Naive B cell (primary cell): Measurements from ENCODE around the gene PPOX. TPM values are rescaled to one million over a fixed set of nuclear protein-coding genes. Genes with fewer than 3 reads are reported as not detected.

Experiments used
- ATAC-seq, 2 donors: fragments of 150-1000 bp; cut with Tn5 transposase; 2 replicates each; pipeline ENCODE4 v1.10.0; 2021; ENCODE audit warnings: low read depth in 2 of 2, mild to moderate bottlenecking in 2 of 2, moderate library complexity in 2 of 2
- DNase-seq: peaks from one replicate; pipeline ENCODE4 v3.0.0; 2022
- H3K27ac Mint-ChIP-seq, 6 donors: one replicate each; pipeline ENCODE4 v1.8.0; 2020 to 2022; ENCODE audit warnings: mild to moderate bottlenecking in 6 of 6, mixed read lengths in 6 of 6, moderate library complexity in 5 of 6, inconsistent platforms in 2 of 6
- H3K27me3 Mint-ChIP-seq, 3 donors: one replicate each; pipeline ENCODE4 v1.8.0; 2021 to 2022; ENCODE audit warnings: mixed read lengths in 3 of 3, mild to moderate bottlenecking in 1 of 3
- H3K36me3 Mint-ChIP-seq, 2 donors: one replicate each; pipeline ENCODE4 v1.8.0; 2020 to 2022; ENCODE audit warnings: mixed read lengths in 2 of 2, inconsistent platforms in 1 of 2, mild to moderate bottlenecking in 1 of 2
- H3K4me1 Mint-ChIP-seq, 3 donors: one replicate each; pipeline ENCODE4 v1.8.0; 2020 to 2022; ENCODE audit warnings: mixed read lengths in 3 of 3, inconsistent platforms in 1 of 3, mild to moderate bottlenecking in 1 of 3, moderate library complexity in 1 of 3
- H3K4me3 Mint-ChIP-seq, 8 donors: one replicate each; pipeline ENCODE4 v1.8.0; 2020 to 2022; ENCODE audit warnings: mild to moderate bottlenecking in 8 of 8, mixed read lengths in 8 of 8, moderate library complexity in 8 of 8, inconsistent platforms in 2 of 8
- H3K9me3 Mint-ChIP-seq, 7 donors: one replicate each; pipeline ENCODE4 v1.8.0; 2020 to 2022; ENCODE audit warnings: mixed read lengths in 7 of 7, mild to moderate bottlenecking in 5 of 7, inconsistent platforms in 2 of 7, moderate library complexity in 1 of 7
- polyA plus RNA-seq, 6 donors: library from polyadenylated mRNA; unstranded; fragments of 300-500 nt; fragmentation: Illumina TruSeq; gene quantifications; one replicate each; pipeline ENCODE4 v1.2.3, GENCODE V29; 2021; ENCODE audit warnings: low read depth in 6 of 6

Gene PPOX
- polyA plus RNA-seq, 6 donors from 2014 or later: 12.7 to 20.3 (median 14.0) TPM

DNA sequence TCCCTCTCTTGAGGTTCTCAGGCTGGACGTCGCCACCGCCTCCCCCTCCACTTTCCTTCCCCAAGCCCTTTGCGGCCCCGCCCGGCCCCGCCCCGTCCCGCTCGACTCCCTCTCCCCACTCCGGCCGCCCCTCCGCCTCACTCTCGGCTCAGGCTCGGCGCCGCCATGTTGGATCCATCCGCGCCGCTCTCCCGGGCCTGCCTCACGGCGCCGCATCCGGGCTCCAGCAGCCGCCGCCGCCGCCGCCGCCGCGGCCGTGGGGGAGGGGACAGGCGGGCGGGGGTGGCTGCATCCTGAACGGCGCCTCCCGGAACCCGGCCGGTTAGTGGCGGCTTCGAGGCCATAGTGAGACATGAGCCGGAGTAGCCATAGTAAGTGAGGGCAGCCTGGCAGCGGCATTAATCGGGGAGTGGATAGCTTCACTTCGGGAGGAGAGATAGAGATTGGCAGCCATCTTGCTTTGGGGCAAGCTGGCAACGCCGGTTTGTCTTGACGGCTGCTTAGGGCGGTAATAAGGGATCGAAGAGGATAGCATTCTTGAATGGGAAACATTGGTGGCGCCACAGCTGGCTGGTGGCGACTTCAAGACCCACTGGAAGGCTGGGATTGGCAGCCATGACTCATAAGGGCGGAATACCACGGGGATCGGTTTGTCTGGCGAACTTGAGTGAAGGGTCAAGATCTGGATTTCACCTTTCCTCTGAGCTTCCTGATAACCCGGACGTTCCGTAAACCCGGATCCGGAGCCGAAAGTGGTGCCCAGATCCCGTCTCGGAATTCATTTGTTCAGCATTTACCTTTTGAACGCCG is 33.6 kb upstream of the PPOX start, which contains the start of gene DEDD:
Gene DEDD, minus strand, starts transcription at position 258 of the 810 bp plus-strand sequence. CDS start 8,205 bp downstream, outside the sequence.
- ATAC-seq (peak; percentile 93 to 95), DNase-seq (peak; percentile 91)
- H3K4me3 Mint-ChIP-seq: no peak within 1 kb of the TSS
- H3K9me3 Mint-ChIP-seq: no peaks in the 10 kb centered on the region
- H3K4me1 Mint-ChIP-seq: peaks cover 29 to 57% (median 48%) of the 10 kb centered on the region in 3 donors
- H3K27me3 Mint-ChIP-seq: no peaks in the 10 kb centered on the region
- no peaks in the 10 kb centered on the region for H3K36me3 Mint-ChIP-seq
- H3K27ac Mint-ChIP-seq: peak within 1 kb of the TSS in 3 of 6 donors; percentile 79 to 97 (median 97)

DNA sequence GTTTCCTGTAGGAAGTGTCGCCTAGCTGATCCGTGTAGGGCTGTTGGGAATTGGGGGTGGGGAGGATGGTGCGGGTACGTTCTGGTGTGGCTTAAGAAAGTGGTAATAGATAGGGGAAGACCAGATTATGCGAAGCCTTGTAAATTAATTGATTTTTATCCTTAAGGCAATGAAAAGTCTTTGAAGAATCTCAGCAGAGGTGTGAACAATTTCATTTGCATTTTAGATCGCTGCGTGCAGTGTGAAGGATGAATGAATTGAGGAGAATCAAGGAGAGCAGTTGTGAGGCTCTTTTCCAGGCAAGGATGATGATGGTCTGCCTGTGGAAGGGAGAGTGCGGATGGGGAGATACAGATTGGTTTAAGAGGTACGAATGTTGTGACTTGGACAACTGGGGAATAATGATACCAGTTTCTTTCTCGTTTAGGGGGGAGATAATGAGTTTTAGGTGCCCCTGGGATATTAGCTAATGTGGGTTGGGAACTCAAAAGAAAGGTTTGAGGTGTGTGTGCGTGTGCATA is 32.9 kb upstream of the PPOX start:
- no peaks in the 10 kb centered on the region for H3K27me3 Mint-ChIP-seq
- no peaks in the 10 kb centered on the region for H3K9me3 Mint-ChIP-seq
- no peak for DNase-seq
- no peaks in the 10 kb centered on the region for H3K36me3 Mint-ChIP-seq
- no peak overlapping the region for H3K27ac Mint-ChIP-seq
- peaks cover 29 to 51% (median 42%) of the 10 kb centered on the region in 3 donors for H3K4me1 Mint-ChIP-seq
- H3K4me3 Mint-ChIP-seq: no peak overlapping the region
- ATAC-seq: no peak

DNA sequence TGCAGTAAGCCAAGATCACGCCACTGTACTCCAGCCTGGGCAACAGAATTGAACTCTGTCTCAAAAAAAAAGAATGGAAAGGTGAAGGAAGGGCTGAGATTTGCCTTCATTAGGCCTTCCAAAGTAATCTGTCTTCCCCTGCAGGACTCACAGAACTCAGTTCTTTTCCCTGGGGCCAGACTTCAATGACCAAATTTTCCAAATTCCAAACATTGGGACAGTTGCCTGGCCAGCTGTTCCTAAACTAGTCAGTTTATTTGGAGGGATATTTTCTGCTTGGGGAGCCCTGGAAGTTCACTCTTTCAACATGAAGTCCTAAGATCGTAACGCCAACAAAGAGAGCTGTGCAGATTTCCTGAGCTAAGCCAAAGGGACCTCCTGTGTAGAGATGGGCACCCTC is 28.3 kb upstream of the PPOX start:
- peak overlapping the region in 1 of 8 donors; percentile 70 for H3K4me3 Mint-ChIP-seq

DNA sequence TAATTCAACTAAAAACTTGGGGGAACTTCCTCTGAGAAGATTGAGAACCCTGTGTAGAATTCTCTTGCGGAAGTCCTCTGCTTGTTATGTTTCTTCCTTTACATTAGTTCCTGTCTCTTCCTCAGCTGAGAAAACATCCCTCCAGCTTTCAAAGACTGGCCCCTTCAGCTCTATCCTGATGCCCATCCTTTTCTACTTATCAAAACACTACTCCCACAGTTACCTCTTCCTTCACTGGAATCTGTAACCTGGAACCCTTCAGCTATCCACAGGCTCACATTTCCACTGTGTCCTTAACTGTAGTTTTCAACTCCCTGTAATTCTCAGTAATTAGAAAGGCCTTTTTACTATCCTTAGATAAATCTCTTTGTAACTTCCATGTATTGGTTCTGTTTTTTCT is 27.8 kb upstream of the PPOX start:
- Mint-ChIP-seq H3K27ac (peak overlapping the region in 3 of 6 donors; percentile 42 to 67 (median 48)), H3K4me1 (peaks cover 11 to 25% (median 12%) of the 10 kb centered on the region in 3 donors), H3K27me3 (no peaks in the 10 kb centered on the region), H3K9me3 (no peaks in the 10 kb centered on the region), H3K36me3 (no peaks in the 10 kb centered on the region), H3K4me3 (peak overlapping the region in 1 of 8 donors; percentile 70)
- ATAC-seq (no peak), DNase-seq (no peak)

More for the DNA sequence above, 28.3 kb upstream of the PPOX start:
- peaks cover 11 to 25% (median 12%) of the 10 kb centered on the region in 3 donors for H3K4me1 Mint-ChIP-seq
- H3K9me3 Mint-ChIP-seq: no peaks in the 10 kb centered on the region
- no peaks in the 10 kb centered on the region for H3K27me3 Mint-ChIP-seq
- DNase-seq (no peak), ATAC-seq (no peak)
- H3K27ac Mint-ChIP-seq: peak overlapping the region in 2 of 6 donors; percentile 48 to 67
- H3K36me3 Mint-ChIP-seq: no peaks in the 10 kb centered on the region

DNA sequence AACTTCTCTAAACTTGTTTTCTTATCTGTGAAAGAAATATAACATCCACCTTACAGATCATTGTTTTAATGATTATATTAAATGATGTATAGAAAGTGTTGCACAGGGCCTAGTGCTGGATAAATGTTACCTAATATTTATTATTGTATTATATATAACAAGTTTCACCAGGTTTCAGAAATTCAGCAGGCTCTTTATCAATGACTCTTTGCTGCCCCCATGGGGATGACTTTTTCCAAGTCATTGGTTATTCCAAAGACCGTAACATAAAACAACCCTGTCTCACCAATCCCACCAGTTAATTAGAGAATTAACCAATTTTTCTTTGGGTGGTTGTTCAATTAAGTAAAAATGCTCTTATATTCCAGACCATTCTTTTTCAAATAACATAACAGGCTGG is 26.5 kb upstream of the PPOX start:
- peak; percentile 32 for DNase-seq

GRCh38 chr1:161140755-161141400 is 25.3 kb upstream of the PPOX start:
- no peak overlapping the region for H3K27ac Mint-ChIP-seq

More for the DNA sequence above, 26.5 kb upstream of the PPOX start:
- Mint-ChIP-seq H3K27ac (no peak overlapping the region), H3K9me3 (no peaks in the 10 kb centered on the region), H3K4me1 (peaks cover 11 to 18% (median 12%) of the 10 kb centered on the region in 3 donors), H3K36me3 (no peaks in the 10 kb centered on the region), H3K27me3 (no peaks in the 10 kb centered on the region), H3K4me3 (no peak overlapping the region)
- peak; percentile 46 to 58 for ATAC-seq

GRCh38 chr1:161145832-161146231 is 20.4 kb upstream of the PPOX start:
- no peaks in the 10 kb centered on the region for H3K4me1 Mint-ChIP-seq
- DNase-seq (no peak), ATAC-seq (no peak)
- H3K27ac Mint-ChIP-seq: no peak overlapping the region
- H3K4me3 Mint-ChIP-seq: no peak overlapping the region
- H3K9me3 Mint-ChIP-seq: no peaks in the 10 kb centered on the region
- no peaks in the 10 kb centered on the region for H3K27me3 Mint-ChIP-seq
- H3K36me3 Mint-ChIP-seq: no peaks in the 10 kb centered on the region

More at GRCh38 chr1:161140755-161141400, 25.3 kb upstream of the PPOX start:
- Mint-ChIP-seq H3K4me1 (peaks cover 7 to 9% (median 7%) of the 10 kb centered on the region in 3 donors), H3K4me3 (no peak overlapping the region), H3K36me3 (no peaks in the 10 kb centered on the region), H3K9me3 (no peaks in the 10 kb centered on the region), H3K27me3 (no peaks in the 10 kb centered on the region)
- DNase-seq (no peak), ATAC-seq (no peak)

DNA sequence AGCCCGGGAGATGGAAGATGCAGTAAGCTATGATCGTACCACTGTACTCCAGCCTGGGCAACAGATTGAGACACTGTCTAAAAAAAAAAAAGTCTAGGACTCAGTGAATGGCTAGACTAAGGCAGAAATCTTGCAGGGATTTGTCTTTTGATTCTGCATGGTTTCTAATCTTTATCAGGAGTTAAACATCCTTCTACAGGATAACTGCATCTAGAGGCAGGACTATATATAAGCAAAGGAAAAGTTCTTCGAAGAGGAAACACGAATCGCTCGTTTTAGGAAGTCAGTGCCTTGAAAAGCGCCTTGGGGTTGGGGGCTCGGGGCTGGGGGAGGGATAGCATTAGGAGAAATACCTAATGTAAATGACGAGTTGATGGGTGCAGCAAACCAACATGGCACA is 13.1 kb upstream of the PPOX start:
- ATAC-seq (peak; percentile 3 to 5), DNase-seq (no peak)
- peak overlapping the region; percentile 91 to 100 (median 100) for H3K4me3 Mint-ChIP-seq
- no peaks in the 10 kb centered on the region for H3K27me3 Mint-ChIP-seq
- H3K36me3 Mint-ChIP-seq: peaks cover 5 to 8% of the 10 kb centered on the region in 2 donors
- H3K4me1 Mint-ChIP-seq: peaks cover 20 to 23% (median 22%) of the 10 kb centered on the region in 3 donors
- H3K9me3 Mint-ChIP-seq: no peaks in the 10 kb centered on the region
- H3K27ac Mint-ChIP-seq: peak overlapping the region; percentile 81 to 100 (median 100)

- H3K27ac Mint-ChIP-seq: peak within 1 kb of the TSS; percentile 99 to 100 (median 100)
- peaks cover 5 to 8% of the 10 kb centered on the region in 2 donors for H3K36me3 Mint-ChIP-seq
- peak; percentile 82 for DNase-seq
- H3K9me3 Mint-ChIP-seq: no peaks in the 10 kb centered on the region
- H3K4me1 Mint-ChIP-seq: peaks cover 24 to 29% (median 26%) of the 10 kb centered on the region in 3 donors
- peak within 1 kb of the TSS; percentile 91 to 100 (median 100) for H3K4me3 Mint-ChIP-seq
- no peaks in the 10 kb centered on the region for H3K27me3 Mint-ChIP-seq
- peak; percentile 91 to 93 for ATAC-seq
Observed at GRCh38 chr1:161153682-161154337, 12.4 kb upstream of the PPOX start, which contains the start of gene UFC1. Gene UFC1, plus strand, starts transcription at chr1:161153978. Its CDS starts 20 bp downstream, at chr1:161153998.

GRCh38 chr1:161157867-161158266 is 8.4 kb upstream of the PPOX start:
- no peak for DNase-seq
- peak overlapping the region in 5 of 6 donors; percentile 3 to 95 (median 59) for H3K27ac Mint-ChIP-seq
- no peaks in the 10 kb centered on the region for H3K9me3 Mint-ChIP-seq
- peak overlapping the region; percentile 18 to 99 (median 76) for H3K4me3 Mint-ChIP-seq
- ATAC-seq: no peak
- H3K4me1 Mint-ChIP-seq: peaks cover 57 to 70% (median 59%) of the 10 kb centered on the region in 3 donors
- peaks cover 5 to 18% of the 10 kb centered on the region in 2 donors for H3K36me3 Mint-ChIP-seq
- no peaks in the 10 kb centered on the region for H3K27me3 Mint-ChIP-seq

- H3K27me3 Mint-ChIP-seq: no peaks in the 10 kb centered on the region
- H3K4me3 Mint-ChIP-seq: peak overlapping the region; percentile 91 to 99 (median 96)
- ATAC-seq (no peak), DNase-seq (no peak)
- peak overlapping the region in 5 of 6 donors; percentile 29 to 95 (median 94) for H3K27ac Mint-ChIP-seq
- H3K9me3 Mint-ChIP-seq: no peaks in the 10 kb centered on the region
- H3K36me3 Mint-ChIP-seq: peaks cover 5 to 24% of the 10 kb centered on the region in 2 donors
- peaks cover 63 to 76% (median 65%) of the 10 kb centered on the region in 3 donors for H3K4me1 Mint-ChIP-seq
Observed at GRCh38 chr1:161158316-161159010, 7.8 kb upstream of the PPOX start.

GRCh38 chr1:161159087-161159912 is 6.9 kb upstream of the PPOX start, which contains the start of gene USP21:
Gene USP21, plus strand, starts transcription at chr1:161159500. Its CDS starts 1,141 bp downstream, at chr1:161160641.
- H3K36me3 Mint-ChIP-seq: peaks cover 0 to 27% of the 10 kb centered on the region in 2 donors
- no peaks in the 10 kb centered on the region for H3K9me3 Mint-ChIP-seq
- ATAC-seq: peak; percentile 94 to 95
- DNase-seq: peak; percentile 89
- peak within 1 kb of the TSS; percentile 91 to 99 (median 96) for H3K4me3 Mint-ChIP-seq
- H3K27ac Mint-ChIP-seq: peak within 1 kb of the TSS; percentile 86 to 95 (median 94)
- H3K4me1 Mint-ChIP-seq: peaks cover 61 to 72% (median 66%) of the 10 kb centered on the region in 3 donors
- no peaks in the 10 kb centered on the region for H3K27me3 Mint-ChIP-seq
